ENCODE data around the gene ANXA4.
A peak's percentile ranks its signal among the peaks of the same experiment; 100 is the strongest.
"Not testable (repeated sequence)": the region's sequence is repeated elsewhere in the genome, so short reads cannot be mapped to it uniquely, and the experiment has no call there.

The ANXA4 gene

DNA sequence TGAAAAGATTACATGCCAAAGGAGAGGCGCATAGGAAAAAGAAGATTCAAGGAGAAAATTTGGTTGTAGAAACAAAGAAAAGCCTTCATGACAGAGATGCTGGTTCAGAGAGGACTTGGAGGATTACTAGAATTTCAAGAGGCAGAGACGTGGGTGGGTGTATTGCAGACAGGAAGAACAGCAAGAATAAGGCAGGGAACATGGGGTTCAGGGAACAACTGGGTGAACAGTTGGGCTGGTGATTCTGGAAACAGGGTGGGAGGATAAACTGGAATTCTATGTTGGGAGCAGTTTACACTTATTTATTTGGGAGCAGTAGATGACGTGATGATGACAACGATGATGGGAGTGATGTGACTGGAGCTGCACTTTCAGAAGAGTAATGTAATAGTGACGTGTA, 69.1 kb downstream of the ANXA4 start:
- Mint-ChIP-seq H3K9me3 (no peaks in the 10 kb centered on the region), H3K4me3 (no peak overlapping the region), H3K27me3 (ENCODE audit: low read depth) (no peaks in the 10 kb centered on the region), H3K4me1 (ENCODE audit: low read depth) (peaks cover 2% of the 10 kb centered on the region), H3K36me3 (ENCODE audit: low read depth) (peaks cover 24% of the 10 kb centered on the region), H3K27ac (no peak overlapping the region)

- Mint-ChIP-seq H3K36me3 (ENCODE audit: low read depth) (peaks cover 20% of the 10 kb centered on the region), H3K4me3 (no peak overlapping the region), H3K27ac (no peak overlapping the region), H3K4me1 (ENCODE audit: low read depth) (peaks cover 7% of the 10 kb centered on the region), H3K27me3 (ENCODE audit: low read depth) (no peaks in the 10 kb centered on the region), H3K9me3 (no peaks in the 10 kb centered on the region)
Measured at GRCh38 chr2:69811591-69811990, 69.7 kb downstream of the ANXA4 start.

- Mint-ChIP-seq H3K4me1 (ENCODE audit: low read depth) (peaks cover 12% of the 10 kb centered on the region), H3K36me3 (ENCODE audit: low read depth) (peaks cover 27% of the 10 kb centered on the region), H3K27ac (peak overlapping the region; percentile 50), H3K9me3 (no peaks in the 10 kb centered on the region), H3K27me3 (ENCODE audit: low read depth) (no peaks in the 10 kb centered on the region), H3K4me3 (no peak overlapping the region)
Measured at GRCh38 chr2:69815717-69816116, 73.8 kb downstream of the ANXA4 start.

GRCh38 chr2:69816923-69817542, 75.1 kb downstream of the ANXA4 start:
- Mint-ChIP-seq H3K36me3 (ENCODE audit: low read depth) (peaks cover 26% of the 10 kb centered on the region), H3K4me3 (no peak overlapping the region), H3K27me3 (ENCODE audit: low read depth) (no peaks in the 10 kb centered on the region), H3K9me3 (no peaks in the 10 kb centered on the region), H3K4me1 (ENCODE audit: low read depth) (peaks cover 12% of the 10 kb centered on the region), H3K27ac (no peak overlapping the region)

GRCh38 chr2:69817729-69818501, 76.0 kb downstream of the ANXA4 start:
- Mint-ChIP-seq H3K9me3 (no peaks in the 10 kb centered on the region), H3K36me3 (ENCODE audit: low read depth) (peaks cover 26% of the 10 kb centered on the region), H3K27ac (no peak overlapping the region), H3K4me1 (ENCODE audit: low read depth) (peaks cover 12% of the 10 kb centered on the region), H3K4me3 (no peak overlapping the region), H3K27me3 (ENCODE audit: low read depth) (no peaks in the 10 kb centered on the region)

DNA sequence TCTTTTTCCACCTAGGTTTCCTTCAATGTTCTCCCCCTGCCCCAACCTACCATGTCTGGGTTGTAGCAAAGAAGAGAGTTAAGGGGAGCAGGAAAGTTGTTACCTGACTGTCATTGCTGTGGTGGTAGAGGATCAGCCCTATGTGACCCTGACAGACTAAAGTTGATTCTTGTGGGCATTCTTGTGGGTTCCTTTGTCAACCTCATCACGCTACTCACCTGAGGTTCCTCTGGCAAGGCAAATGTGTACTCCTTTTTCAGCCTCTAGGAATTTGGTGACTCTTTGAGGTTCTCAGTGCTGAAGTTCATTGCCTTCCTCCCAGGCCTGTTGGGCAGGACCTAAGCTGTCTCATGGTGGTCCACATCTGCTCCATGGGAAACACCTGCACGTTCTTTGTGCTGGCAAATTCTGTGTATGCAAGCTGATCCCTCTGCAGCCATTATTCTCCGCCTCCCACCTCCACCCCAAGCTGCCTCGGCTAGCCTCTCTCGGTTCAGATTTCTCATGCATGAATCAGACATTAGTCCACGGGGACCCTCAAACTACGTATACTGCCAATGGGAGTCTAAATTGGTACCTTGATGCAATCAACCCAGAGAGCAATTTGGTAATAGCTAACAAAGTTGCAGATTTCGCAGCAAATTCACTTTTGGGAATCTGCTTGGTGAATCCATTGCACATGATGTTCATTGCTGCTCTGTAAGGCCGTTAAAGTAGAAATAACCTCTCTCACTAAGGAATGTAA, 86.0 kb downstream of the ANXA4 start:
- peaks cover 36% of the 10 kb centered on the region for H3K4me1 Mint-ChIP-seq (ENCODE audit: low read depth)
- peaks cover 12% of the 10 kb centered on the region for H3K36me3 Mint-ChIP-seq (ENCODE audit: low read depth)

GRCh38 chr2:69828938-69829255, 87.0 kb downstream of the ANXA4 start:
- peaks cover 10% of the 10 kb centered on the region for H3K36me3 Mint-ChIP-seq (ENCODE audit: low read depth)
- H3K4me1 Mint-ChIP-seq (ENCODE audit: low read depth): peaks cover 41% of the 10 kb centered on the region
- no peaks in the 10 kb centered on the region for H3K9me3 Mint-ChIP-seq
- H3K27ac Mint-ChIP-seq: peak overlapping the region; percentile 94
- no peaks in the 10 kb centered on the region for H3K27me3 Mint-ChIP-seq (ENCODE audit: low read depth)
- peak overlapping the region; percentile 90 for H3K4me3 Mint-ChIP-seq

More for the DNA sequence above, 86.0 kb downstream of the ANXA4 start:
- H3K9me3 Mint-ChIP-seq: no peaks in the 10 kb centered on the region
- peak overlapping the region; percentile 82 for H3K4me3 Mint-ChIP-seq
- H3K27ac Mint-ChIP-seq: peak overlapping the region; percentile 94
- H3K27me3 Mint-ChIP-seq (ENCODE audit: low read depth): no peaks in the 10 kb centered on the region

GRCh38 chr2:69829256-69830044, 87.5 kb downstream of the ANXA4 start, which contains the start of gene GMCL1:
Gene GMCL1, plus strand, starts transcription at chr2:69829660. Its CDS starts 233 bp downstream, at chr2:69829893.
- peak within 1 kb of the TSS; percentile 90 for H3K4me3 Mint-ChIP-seq
- H3K9me3 Mint-ChIP-seq: no peaks in the 10 kb centered on the region
- peak within 1 kb of the TSS; percentile 94 for H3K27ac Mint-ChIP-seq
- peaks cover 14% of the 10 kb centered on the region for H3K36me3 Mint-ChIP-seq (ENCODE audit: low read depth)
- H3K4me1 Mint-ChIP-seq (ENCODE audit: low read depth): peaks cover 45% of the 10 kb centered on the region
- H3K27me3 Mint-ChIP-seq (ENCODE audit: low read depth): no peaks in the 10 kb centered on the region

- H3K27me3 Mint-ChIP-seq (ENCODE audit: low read depth): no peaks in the 10 kb centered on the region
- no peaks in the 10 kb centered on the region for H3K9me3 Mint-ChIP-seq
- H3K4me1 Mint-ChIP-seq (ENCODE audit: low read depth): peaks cover 50% of the 10 kb centered on the region
- peak overlapping the region; percentile 90 for H3K4me3 Mint-ChIP-seq
- H3K27ac Mint-ChIP-seq: peak overlapping the region; percentile 67
- H3K36me3 Mint-ChIP-seq (ENCODE audit: low read depth): peaks cover 19% of the 10 kb centered on the region
Measured at GRCh38 chr2:69830045-69830905, 88.3 kb downstream of the ANXA4 start.

GRCh38 chr2:69830906-69831241, 88.9 kb downstream of the ANXA4 start:
- H3K27me3 Mint-ChIP-seq (ENCODE audit: low read depth); H3K9me3 Mint-ChIP-seq: not testable (repeated sequence)
- Mint-ChIP-seq H3K36me3 (ENCODE audit: low read depth) (peaks cover 19% of the 10 kb centered on the region), H3K4me3 (peak overlapping the region; percentile 90), H3K4me1 (ENCODE audit: low read depth) (peaks cover 52% of the 10 kb centered on the region), H3K27ac (peak overlapping the region; percentile 67)

- Mint-ChIP-seq H3K27ac (no peak overlapping the region), H3K9me3 (no peaks in the 10 kb centered on the region), H3K4me1 (ENCODE audit: low read depth) (peaks cover 57% of the 10 kb centered on the region)
Measured at GRCh38 chr2:69831354-69831905, 89.5 kb downstream of the ANXA4 start.

DNA sequence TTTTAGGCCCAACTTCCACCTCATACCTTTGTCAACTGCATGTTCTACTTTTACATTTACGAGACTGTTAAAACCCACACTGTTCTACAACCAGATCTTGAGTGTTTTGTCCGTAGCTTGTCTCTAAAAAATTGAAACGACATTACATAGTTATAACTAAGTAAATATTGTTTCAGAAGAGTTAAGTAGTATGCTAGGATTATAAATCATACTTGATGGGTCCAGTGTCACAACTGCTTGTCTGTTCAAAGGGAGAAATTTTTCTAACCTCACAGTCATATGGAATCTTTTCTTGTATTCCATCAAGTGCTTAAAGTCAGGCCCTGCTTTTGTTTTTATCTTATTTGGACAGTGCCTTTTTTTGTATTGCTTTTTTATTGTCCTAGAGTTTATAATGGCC, 91.8 kb downstream of the ANXA4 start:
- peaks cover 26% of the 10 kb centered on the region for H3K36me3 Mint-ChIP-seq (ENCODE audit: low read depth)
- H3K9me3 Mint-ChIP-seq: no peaks in the 10 kb centered on the region
- H3K27ac Mint-ChIP-seq: no peak overlapping the region
- H3K4me3 Mint-ChIP-seq: no peak overlapping the region
- H3K27me3 Mint-ChIP-seq (ENCODE audit: low read depth): no peaks in the 10 kb centered on the region
- peaks cover 47% of the 10 kb centered on the region for H3K4me1 Mint-ChIP-seq (ENCODE audit: low read depth)

More at GRCh38 chr2:69831354-69831905, 89.5 kb downstream of the ANXA4 start:
- H3K4me3 Mint-ChIP-seq: peak overlapping the region; percentile 58
- no peaks in the 10 kb centered on the region for H3K27me3 Mint-ChIP-seq (ENCODE audit: low read depth)
- H3K36me3 Mint-ChIP-seq (ENCODE audit: low read depth): peaks cover 24% of the 10 kb centered on the region

DNA sequence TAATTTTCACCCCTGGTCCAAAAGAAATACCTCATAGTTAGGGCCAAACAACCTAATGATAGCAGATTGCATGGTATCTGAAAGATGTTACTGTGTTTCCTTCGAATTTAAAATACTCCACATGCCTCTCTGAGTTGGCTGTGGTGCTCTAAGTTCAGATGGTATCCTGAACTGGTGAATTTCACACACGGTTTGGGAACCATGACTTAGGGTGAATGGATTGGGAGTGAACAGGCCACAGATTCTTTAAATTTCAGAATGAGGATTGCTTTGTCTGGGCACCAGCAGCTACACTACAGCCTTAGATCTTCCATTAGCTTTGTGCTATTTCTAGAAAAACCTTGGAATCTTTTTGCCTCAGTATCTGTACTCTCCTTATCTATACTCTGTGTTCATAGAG, 93.7 kb downstream of the ANXA4 start:
- peaks cover 27% of the 10 kb centered on the region for H3K36me3 Mint-ChIP-seq (ENCODE audit: low read depth)
- no peak overlapping the region for H3K4me3 Mint-ChIP-seq
- H3K27ac Mint-ChIP-seq: no peak overlapping the region
- peaks cover 42% of the 10 kb centered on the region for H3K4me1 Mint-ChIP-seq (ENCODE audit: low read depth)
- H3K27me3 Mint-ChIP-seq (ENCODE audit: low read depth): no peaks in the 10 kb centered on the region
- no peaks in the 10 kb centered on the region for H3K9me3 Mint-ChIP-seq
